ENCODE measurements around the gene RABEP2.

DNA sequence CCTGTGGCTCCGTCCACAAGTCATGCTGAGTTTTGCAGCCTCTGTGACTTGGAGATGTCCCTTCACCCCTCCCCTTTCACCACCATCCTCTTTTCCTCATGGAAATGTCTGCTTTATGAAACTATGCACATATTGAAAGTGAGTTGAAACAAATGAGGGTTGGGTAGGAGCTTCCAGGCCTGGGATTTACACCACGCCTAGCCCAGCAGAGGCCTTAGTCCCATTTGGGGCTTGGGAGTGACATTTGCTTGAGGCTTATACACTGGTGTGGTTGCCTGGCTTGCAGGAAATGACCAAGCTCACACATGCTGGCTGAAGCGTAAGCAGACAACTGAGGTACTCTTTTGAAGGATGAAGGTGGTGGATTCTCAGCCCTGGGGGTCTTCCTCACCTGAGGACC lies 39.0 kb upstream of the RABEP2 start:
- TF ChIP-seq EZH2phosphoT487 (IDR thresholded peaks at IDR 0.05; ENCODE audit: borderline replicate concordance, low read length) = no peak
- TF ChIP-seq, protein P1, sequence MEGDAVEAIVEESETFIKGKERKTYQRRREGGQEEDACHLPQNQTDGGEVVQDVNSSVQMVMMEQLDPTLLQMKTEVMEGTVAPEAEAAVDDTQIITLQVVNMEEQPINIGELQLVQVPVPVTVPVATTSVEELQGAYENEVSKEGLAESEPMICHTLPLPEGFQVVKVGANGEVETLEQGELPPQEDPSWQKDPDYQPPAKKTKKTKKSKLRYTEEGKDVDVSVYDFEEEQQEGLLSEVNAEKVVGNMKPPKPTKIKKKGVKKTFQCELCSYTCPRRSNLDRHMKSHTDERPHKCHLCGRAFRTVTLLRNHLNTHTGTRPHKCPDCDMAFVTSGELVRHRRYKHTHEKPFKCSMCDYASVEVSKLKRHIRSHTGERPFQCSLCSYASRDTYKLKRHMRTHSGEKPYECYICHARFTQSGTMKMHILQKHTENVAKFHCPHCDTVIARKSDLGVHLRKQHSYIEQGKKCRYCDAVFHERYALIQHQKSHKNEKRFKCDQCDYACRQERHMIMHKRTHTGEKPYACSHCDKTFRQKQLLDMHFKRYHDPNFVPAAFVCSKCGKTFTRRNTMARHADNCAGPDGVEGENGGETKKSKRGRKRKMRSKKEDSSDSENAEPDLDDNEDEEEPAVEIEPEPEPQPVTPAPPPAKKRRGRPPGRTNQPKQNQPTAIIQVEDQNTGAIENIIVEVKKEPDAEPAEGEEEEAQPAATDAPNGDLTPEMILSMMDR (IDR thresholded peaks at IDR 0.05; ENCODE audit: low read depth, low read length, poor library complexity, severe bottlenecking) = no peak
